ENCODE results near the gene EMP2. TPM values are rescaled to one million over a fixed set of nuclear protein-coding genes. Genes with fewer than 3 reads are reported as not detected.

The EMP2 gene
- total RNA-seq, 2 experiments from 2014 or later: not detected

DNA sequence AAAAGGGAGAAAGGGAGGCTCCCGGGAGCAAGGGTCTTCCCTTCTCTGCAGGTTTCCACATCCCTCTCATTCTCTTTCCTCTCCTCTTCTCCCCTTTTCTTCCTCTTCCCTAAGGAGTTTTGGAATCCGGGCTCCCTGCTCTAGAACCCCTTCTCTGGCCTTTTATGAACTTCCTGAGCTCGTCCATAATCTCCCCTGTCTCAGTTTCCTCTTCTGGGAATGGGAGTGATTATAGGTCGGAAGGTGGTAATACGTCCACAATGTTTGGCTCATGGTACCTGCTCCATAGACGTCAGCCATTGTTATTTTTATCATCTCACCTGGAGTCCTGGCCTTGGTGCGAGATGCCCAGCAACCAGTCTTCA, 467 bp upstream of the EMP2 start:
- no peaks in the 10 kb centered on the region for H3K36me3 ChIP-seq (ENCODE audit: insufficient read depth, low read length)
- no peak overlapping the region for H3K4me3 ChIP-seq (ENCODE audit: low read depth, low read length, poor library complexity, severe bottlenecking)
- no peak overlapping the region for H2AFZ ChIP-seq (ENCODE audit: low read length)
- CTCF ChIA-PET (ENCODE audit: unreplicated experiment): no interaction called here
- no peaks in the 10 kb centered on the region for H3K4me1 ChIP-seq (ENCODE audit: insufficient read depth, low read length, poor library complexity, severe bottlenecking)
- H3K27ac ChIP-seq (ENCODE audit: low read depth, low read length, poor library complexity, severe bottlenecking): no peak overlapping the region
- TF ChIP-seq EZH2phosphoT487 (IDR thresholded peaks at IDR 0.05; ENCODE audit: borderline replicate concordance, low read depth, low read length) (no peak), CTCF (conservative IDR thresholded peaks at IDR 0.05; ENCODE audit: low read length) (no peak)
- H3K79me2 ChIP-seq (ENCODE audit: insufficient read depth, low read depth, low read length): no peaks in the 10 kb centered on the region
- no peaks in the 10 kb centered on the region for H3K9me2 ChIP-seq (ENCODE audit: insufficient read depth, low read length)
- POLR2A ChIA-PET: no interaction called here
- H3K4me2 ChIP-seq (ENCODE audit: low read length): no peak overlapping the region
- intact Hi-C loops (cut with micrococcal nuclease; ENCODE audit: unreplicated experiment): no loop called here
- BruUV-seq (replicated peaks): no TSS peak
- no peaks in the 10 kb centered on the region for H3K9me3 ChIP-seq (ENCODE audit: low read length)
- no peaks in the 10 kb centered on the region for H4K20me1 ChIP-seq (ENCODE audit: insufficient read depth, low read length)
- no peak for DNase-seq (ENCODE audit: low spot score)

- intact Hi-C loops (cut with micrococcal nuclease; ENCODE audit: unreplicated experiment): no loop called here
- no TSS peak for BruUV-seq (replicated peaks)
- Histone ChIP-seq H4K20me1 (ENCODE audit: insufficient read depth, low read length) (no peaks in the 10 kb centered on the region), H3K4me2 (ENCODE audit: low read length) (no peak overlapping the region), H3K9me3 (ENCODE audit: low read length) (no peaks in the 10 kb centered on the region), H3K9me2 (ENCODE audit: insufficient read depth, low read length) (no peaks in the 10 kb centered on the region), H3K36me3 (ENCODE audit: insufficient read depth, low read length) (no peaks in the 10 kb centered on the region), H3K27ac (ENCODE audit: low read depth, low read length, poor library complexity, severe bottlenecking) (no peak overlapping the region), H3K79me2 (ENCODE audit: insufficient read depth, low read depth, low read length) (no peaks in the 10 kb centered on the region), H3K4me3 (ENCODE audit: low read depth, low read length, poor library complexity, severe bottlenecking) (no peak overlapping the region), H3K4me1 (ENCODE audit: insufficient read depth, low read length, poor library complexity, severe bottlenecking) (no peaks in the 10 kb centered on the region), H2AFZ (ENCODE audit: low read length) (no peak overlapping the region)
- ChIA-PET POLR2A (no interaction called here), CTCF (ENCODE audit: unreplicated experiment) (no interaction called here)
- TF ChIP-seq EZH2phosphoT487 (IDR thresholded peaks at IDR 0.05; ENCODE audit: borderline replicate concordance, low read depth, low read length) (no peak), CTCF (conservative IDR thresholded peaks at IDR 0.05; ENCODE audit: low read length) (no peak)
- no peak for DNase-seq (ENCODE audit: low spot score)
Observed at GRCh38 chr16:10579575-10579964, 828 bp downstream of the EMP2 start.

DNA sequence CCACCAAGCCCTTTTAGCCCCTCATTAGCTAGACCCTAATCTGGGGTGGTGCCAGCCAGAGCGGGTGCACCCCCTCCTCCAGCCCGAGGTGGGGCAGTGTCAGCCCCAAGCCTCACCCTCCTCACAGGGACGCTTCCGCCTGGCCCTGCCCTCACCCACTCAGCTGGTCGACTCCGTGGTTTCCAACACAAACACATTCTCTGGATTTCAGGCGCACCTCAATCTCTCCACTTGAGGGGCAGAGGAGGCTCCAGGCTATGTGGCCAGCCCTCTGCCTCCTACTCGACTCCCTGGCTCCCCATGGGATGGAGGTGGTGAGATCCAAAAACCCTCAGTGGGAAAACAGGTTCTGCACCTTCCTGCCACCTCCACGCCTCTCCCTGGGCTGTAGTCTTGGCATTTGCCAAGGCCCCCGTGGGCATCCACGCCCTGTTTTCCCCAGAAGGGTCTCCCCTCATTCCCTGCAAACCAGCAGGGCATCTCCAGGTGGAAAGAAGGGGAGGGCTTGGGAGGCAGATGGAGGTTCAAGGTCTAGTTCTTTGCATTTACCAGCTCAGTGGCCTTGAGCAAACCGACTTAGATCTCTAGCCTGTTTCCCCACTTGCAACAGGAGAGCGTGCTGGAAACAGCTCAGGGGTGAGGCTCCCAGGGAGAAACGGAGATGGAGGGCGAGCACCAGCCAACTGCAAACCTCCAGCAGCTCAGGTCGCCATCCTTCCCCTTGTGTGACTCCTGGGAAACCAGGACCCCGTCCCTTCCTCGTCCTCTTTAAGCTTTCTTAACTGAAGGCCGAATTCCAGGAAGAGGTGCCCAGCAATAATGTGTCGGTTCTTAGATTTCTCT, 1.7 kb downstream of the EMP2 start:
- no peak overlapping the region for H3K4me2 ChIP-seq (ENCODE audit: low read length)
- intact Hi-C loops (cut with micrococcal nuclease; ENCODE audit: unreplicated experiment): no loop called here
- H3K79me2 ChIP-seq (ENCODE audit: insufficient read depth, low read depth, low read length): no peaks in the 10 kb centered on the region
- no peaks in the 10 kb centered on the region for H3K9me2 ChIP-seq (ENCODE audit: insufficient read depth, low read length)
- POLR2A ChIA-PET: interaction anchor here (0.5 kb wide), 1 partner anchor 168 kb away, joined by 5 read pairs; no protein-coding TSS in a partner anchor
- TF ChIP-seq CTCF (conservative IDR thresholded peaks at IDR 0.05; ENCODE audit: low read length): no peak
- TF ChIP-seq EZH2phosphoT487 (IDR thresholded peaks at IDR 0.05; ENCODE audit: borderline replicate concordance, low read depth, low read length): no peak
- no peaks in the 10 kb centered on the region for H3K9me3 ChIP-seq (ENCODE audit: low read length)
- H3K36me3 ChIP-seq (ENCODE audit: insufficient read depth, low read length): no peaks in the 10 kb centered on the region
- H4K20me1 ChIP-seq (ENCODE audit: insufficient read depth, low read length): no peaks in the 10 kb centered on the region
- no peak overlapping the region for H3K4me3 ChIP-seq (ENCODE audit: low read depth, low read length, poor library complexity, severe bottlenecking)
- CTCF ChIA-PET (ENCODE audit: unreplicated experiment): no interaction called here
- H3K27ac ChIP-seq (ENCODE audit: low read depth, low read length, poor library complexity, severe bottlenecking): no peak overlapping the region
- no TSS peak for BruUV-seq (replicated peaks)
- DNase-seq (ENCODE audit: low spot score): no peak
- H3K4me1 ChIP-seq (ENCODE audit: insufficient read depth, low read length, poor library complexity, severe bottlenecking): no peaks in the 10 kb centered on the region
- H2AFZ ChIP-seq (ENCODE audit: low read length): no peak overlapping the region

Measured in OCI-LY7 (cell line).